ENCODE measurements around the gene OCSTAMP.
A peak's percentile ranks its signal among the peaks of the same experiment; 100 is the strongest.

OCSTAMP gene

GRCh38 chr20:46572790-46573189 lies 22.3 kb upstream of the OCSTAMP start:
- no peak for DNase-seq

DNA sequence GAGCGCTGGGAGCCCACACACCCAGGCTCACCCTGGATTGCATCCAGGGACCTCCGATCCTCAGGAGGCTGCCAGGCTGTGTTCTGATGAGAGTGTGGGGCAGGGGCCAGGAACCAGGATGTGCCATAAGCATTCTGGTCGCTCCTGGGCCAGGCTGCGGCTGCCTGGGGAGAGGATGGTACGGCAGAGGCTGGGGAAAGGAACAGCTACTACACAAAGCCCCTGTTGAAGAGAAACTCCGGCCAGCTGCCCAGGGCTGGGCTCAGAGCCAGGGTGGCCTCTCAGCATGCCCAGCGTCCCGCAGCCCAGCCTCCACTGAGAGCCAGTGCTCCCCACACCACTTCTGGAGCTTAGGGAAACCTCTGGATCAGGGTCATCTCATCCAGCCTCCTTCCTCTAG lies 21.7 kb upstream of the OCSTAMP start:
- no peak for DNase-seq

DNA sequence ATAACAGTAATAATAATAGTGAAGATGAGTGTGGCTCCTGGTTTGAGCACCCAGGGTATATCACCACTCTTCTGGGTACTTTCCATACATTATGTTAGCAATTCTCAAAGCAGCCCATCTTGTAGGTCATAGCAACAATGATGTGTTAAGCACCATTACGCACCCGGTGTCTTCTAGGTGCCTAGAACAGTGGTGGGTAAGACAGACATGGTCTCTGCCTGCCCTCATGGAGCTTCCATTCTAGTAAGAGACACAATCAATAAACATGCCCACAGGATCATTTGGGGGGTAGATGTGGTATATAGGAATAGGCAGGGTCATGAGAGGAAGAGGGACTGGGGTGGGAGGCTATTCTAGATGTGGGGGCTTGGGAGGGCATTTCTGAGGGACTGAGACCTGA lies 21.0 kb upstream of the OCSTAMP start:
- DNase-seq, result no peak

GRCh38 chr20:46570956-46571355 lies 20.5 kb upstream of the OCSTAMP start:
- DNase-seq, result no peak

GRCh38 chr20:46569961-46570360 lies 19.5 kb upstream of the OCSTAMP start:
- DNase-seq, result no peak

- DNase-seq, result no peak
Measured at GRCh38 chr20:46568570-46569129, 18.2 kb upstream of the OCSTAMP start.

DNA sequence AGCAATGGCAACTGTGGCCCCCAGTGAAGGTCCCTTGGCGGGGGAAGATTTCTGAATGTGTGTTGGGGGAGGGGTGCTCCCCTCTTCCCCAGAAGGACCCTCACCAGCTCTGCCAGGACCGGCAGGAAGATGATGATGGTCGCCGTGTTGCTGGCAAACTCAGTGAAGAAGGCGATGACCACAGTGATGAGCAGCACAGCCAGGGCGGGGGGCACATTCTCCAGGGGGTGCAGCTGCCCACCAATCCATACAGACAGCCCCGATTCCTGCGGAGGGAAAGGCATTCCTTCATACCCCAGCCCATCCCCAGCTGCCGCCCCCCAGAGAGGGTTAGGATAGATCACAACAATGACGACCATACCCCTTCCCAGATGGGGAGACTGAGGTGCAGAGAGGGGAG lies 15.7 kb upstream of the OCSTAMP start:
- no peak for DNase-seq

DNA sequence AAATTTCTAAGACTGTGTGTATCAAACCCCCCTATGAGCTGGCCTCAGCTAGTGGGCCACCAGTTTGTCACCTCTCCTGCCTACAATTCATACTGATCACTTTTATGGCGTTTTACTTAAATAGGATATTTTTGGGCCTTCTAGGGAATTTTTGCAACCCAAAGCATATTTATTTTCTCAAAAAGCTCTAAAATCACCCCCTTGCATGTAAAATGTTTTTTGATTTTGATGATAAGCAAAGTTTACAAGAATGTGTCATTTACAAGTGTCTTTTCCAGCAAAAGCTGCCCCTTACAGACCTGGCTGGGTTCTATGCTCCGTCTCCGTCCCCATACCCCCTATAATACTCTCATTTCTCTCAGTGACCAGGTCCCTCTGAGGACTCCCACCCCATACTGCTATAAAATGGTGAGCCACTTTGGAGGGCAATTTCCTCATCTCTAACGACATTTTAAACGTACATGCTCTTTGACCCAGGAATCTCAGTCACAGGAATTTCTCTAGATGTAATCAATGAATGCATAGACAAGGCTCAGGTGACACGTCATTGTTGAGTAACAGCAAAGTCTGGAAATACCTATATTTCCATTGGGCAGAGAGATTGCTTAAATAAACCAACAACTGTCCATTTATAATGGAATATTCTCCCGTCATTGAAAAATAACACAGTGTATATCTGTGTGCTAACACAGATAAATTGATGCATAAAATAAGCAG lies 13.9 kb upstream of the OCSTAMP start:
- no peak for DNase-seq

- DNase-seq, result no peak
Measured at GRCh38 chr20:46563860-46564221, 13.4 kb upstream of the OCSTAMP start.

DNA sequence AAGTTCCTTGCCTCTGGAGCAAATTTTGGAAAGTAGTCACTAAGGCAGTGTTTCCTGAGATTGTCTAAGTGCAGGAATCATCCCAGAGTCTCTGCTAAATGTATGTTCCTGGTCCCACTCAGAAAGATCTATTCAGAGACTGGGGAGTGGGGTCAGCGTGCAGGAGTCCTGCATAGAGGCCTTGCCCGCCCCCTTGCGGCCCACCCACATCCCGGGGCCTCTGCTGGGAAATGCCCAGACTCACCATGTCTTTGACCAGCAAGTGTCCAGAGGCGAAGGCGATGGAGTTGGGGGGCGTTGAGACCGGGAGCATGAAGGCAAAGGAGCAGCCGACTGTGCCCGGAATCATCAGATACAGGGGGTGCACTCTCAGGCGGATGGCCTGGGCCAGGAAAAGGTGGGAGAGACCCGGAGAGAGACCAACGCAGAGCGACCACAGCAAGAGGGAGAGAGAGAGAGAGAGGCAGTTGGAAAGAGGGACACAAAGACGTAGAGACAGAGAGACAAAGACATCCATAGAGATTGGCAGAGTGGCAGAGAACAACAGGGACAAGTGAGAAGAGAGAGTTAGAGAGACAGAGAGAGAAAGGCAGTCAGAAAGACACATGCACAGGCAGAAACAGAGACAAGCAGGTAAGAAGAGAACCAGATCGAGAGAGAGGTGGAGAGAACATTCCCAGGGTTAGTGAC lies 12.9 kb upstream of the OCSTAMP start:
- DNase-seq, result no peak

- DNase-seq, result peak; percentile 79 to 81
Measured at GRCh38 chr20:46562373-46563169, 12.1 kb upstream of the OCSTAMP start.

GRCh38 chr20:46562009-46562372 lies 11.5 kb upstream of the OCSTAMP start:
- DNase-seq, result no peak

GRCh38 chr20:46559685-46560440 lies 9.4 kb upstream of the OCSTAMP start:
- no peak for DNase-seq

GRCh38 chr20:46559001-46559400 lies 8.5 kb upstream of the OCSTAMP start:
- no peak for DNase-seq

GRCh38 chr20:46558511-46558959 lies 8.1 kb upstream of the OCSTAMP start:
- peak; percentile 64 to 73 for DNase-seq

GRCh38 chr20:46557231-46557956 lies 6.9 kb upstream of the OCSTAMP start:
- DNase-seq, result no peak

- DNase-seq, result no peak
Measured at GRCh38 chr20:46555370-46555956, 5.0 kb upstream of the OCSTAMP start.

DNA sequence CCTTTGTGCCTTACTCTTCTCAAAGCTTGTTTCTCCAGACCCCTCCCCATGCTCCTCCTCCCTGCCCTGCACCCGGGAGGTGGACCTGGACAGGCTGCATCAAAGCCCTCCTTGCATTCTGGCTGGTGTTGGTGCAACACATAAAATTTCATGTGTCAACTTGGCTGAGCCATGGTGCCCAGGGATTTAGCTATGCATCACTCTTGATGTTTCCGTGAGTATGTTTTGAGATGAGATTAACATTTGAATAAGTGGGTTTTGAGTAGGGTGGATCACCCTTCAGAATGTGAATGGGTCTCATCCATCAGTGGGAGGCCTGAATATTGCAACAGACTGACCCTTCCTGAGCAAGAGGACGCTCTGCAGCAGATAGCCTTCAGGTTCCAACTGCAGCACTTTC lies 4.4 kb upstream of the OCSTAMP start:
- no peak for DNase-seq

- DNase-seq, result no peak
Measured at GRCh38 chr20:46553926-46554325, 3.5 kb upstream of the OCSTAMP start.

DNA sequence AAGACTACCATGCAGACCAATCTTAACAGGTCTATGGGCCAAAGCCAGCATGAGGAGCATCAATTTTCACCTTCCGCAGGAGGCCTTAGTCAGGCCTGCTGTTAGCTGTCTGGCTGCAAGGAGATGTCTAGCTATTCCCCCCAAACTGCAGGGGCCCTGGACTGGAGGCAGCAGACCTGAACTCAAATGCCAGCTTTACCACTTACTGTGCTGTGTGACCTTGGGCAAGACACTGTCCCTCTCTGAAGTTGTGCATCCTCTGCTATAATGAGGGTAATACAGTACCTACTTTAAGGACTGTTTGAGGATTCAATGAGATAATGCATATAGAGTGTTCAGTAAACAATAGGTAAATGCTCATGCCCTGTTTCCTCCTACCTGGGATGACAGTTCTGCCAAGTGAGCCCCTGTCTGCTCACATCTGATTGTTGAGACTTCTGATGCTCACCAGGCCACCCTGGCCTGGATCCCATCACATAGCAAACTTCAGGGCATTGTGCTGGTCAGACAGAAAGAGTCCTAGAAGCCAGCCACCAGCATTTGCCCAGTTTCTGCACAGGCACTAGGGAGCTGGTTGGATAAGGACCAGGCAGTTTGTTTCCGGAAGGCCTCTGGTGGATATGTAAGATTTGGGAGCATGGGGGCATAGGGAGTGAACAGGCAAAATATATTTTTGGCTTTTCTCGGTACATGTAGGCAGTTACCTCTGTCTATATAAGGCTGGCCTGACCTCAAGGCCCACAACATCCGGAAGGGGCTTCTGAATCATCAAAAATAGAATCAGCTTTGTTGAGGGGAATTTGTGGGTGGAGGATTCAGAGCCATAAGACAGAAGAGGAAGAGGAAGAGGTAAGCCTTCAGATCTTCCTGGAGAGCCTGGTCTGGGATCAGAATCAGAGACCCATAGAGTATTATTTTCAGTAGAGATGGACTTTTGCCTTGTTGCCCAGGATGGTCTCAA lies 2.3 kb upstream of the OCSTAMP start:
- DNase-seq, result peak; percentile 66 to 67
